Measurements from ENCODE around the gene APOC4.

The APOC4 gene

GRCh38 chr19:44993926-44994537, 52.0 kb downstream of the APOC4 start:
- DNase-seq (ENCODE audit: low spot score): no peak
